ENCODE results near the gene DTX1.
A peak's percentile ranks its signal among the peaks of the same experiment; 100 is the strongest.

Gene DTX1

DNA sequence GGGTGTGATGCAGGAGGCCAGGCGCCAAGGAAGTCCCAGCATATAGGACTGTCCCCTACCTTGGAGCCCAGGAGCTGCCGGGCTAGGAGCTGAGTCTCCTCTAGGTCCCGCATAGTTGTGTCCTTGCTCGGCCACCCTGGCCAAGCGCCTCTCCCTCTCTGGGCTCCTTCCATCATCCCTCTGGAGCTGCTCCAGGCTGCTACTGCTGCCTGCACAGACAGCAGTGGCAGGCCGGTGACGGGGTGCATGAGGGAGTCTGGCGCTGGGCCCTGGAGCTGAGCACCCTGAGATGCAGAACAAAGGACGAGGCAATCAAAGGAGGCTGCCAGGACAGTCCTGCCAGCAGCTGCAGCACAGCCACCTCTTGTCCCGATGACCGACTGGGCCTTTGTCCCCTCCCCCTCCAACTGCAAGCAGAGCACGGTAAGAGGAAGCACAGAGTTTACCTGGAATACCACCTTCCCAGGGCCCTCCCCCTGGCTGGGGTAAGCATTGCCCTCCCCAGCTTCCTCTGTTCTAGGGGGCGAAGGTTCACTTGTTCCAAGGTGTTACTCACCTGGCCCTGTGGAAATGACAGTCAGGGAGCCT lies 10.4 kb downstream of the DTX1 start:
- intact Hi-C loops (cut with DNase I): no loop called here
- DNase-seq: peak in 33 of 42 donors; percentile 15 to 74 (median 45)

DNA sequence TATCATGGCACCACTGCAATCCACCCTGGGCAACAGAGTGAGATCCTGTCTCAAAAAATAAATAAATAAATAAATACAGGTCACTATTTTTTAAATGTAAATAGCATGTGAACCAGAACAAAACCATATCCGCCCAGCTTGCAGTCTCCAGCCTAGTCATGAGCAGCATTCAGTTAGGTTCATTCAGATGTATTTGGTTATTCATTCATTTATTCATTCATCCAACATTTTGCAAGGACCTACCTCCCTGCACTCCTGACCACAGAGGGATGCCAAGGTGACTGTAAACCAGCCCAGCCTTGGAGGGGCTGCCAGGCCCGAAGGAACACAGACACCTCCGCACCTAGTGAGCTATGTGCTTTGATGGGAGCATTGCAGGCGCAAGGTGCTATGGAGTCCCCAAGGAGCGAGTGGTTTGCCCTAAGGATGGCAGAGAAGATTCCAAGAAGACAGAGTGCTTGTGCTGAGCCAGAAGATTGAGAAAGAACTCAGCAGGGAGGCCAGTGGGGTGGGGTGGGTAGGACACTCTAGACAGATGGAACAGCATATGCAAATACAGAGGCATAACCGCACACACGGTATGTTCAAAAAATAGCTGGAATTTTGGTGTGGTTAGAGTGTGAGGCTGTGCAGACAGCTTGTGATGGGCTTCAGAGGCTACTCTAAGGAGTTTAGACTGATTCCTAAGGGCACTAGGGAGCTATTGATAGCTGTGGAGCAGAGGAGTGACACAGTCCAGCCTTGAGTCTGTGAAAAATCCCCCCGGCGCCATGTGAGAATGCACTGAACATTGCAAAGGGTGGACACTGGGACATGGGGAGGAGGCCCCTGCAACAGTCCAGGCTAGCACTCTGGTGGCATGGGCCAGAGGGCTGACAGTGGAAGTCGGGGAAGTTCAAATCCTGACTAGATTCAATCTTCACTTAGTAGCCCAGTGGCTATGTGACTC lies 11.7 kb downstream of the DTX1 start:
- intact Hi-C loops (cut with DNase I): no loop called here
- no peak for DNase-seq

DNA sequence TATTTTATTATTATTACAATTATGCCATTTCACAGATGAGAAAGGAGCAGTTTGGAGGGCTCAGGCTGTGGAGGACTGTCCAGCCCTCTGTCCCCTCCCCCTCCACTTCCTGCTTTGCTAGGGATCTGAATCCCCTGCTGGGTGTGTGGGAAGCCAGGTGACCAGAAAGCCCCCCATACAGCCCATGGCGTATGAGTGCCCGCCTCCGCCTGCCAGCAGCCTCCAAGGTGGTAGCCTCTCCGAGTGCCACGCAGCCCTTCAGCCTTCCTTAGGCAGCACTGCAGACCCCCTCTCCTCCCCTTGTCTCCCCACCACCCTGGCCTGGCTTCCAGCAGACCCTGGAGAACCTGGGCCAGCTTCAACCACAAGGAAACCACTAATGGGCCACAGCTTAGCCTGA lies 12.6 kb downstream of the DTX1 start:
- DNase-seq: no peak
- intact Hi-C loops (cut with DNase I): no loop called here

DNA sequence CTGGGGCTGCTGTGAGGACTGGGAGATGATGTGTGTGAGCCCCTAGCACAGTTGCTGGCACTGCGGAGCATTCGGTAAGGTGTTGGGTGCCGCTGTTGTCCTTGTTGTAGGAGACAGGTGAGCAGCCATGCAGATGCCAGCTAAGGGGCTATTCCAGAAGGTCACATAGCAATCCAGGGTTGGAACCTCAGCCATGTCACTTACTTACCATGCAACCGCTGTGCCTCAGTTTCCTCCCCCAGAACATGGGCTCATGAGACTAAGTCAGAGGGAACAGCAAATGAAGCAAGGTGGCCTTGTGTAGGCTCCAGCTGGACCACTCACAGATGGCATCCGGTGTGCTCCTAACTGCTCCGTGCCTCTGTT lies 13.2 kb downstream of the DTX1 start:
- intact Hi-C loops (cut with DNase I): no loop called here
- DNase-seq: no peak

DNA sequence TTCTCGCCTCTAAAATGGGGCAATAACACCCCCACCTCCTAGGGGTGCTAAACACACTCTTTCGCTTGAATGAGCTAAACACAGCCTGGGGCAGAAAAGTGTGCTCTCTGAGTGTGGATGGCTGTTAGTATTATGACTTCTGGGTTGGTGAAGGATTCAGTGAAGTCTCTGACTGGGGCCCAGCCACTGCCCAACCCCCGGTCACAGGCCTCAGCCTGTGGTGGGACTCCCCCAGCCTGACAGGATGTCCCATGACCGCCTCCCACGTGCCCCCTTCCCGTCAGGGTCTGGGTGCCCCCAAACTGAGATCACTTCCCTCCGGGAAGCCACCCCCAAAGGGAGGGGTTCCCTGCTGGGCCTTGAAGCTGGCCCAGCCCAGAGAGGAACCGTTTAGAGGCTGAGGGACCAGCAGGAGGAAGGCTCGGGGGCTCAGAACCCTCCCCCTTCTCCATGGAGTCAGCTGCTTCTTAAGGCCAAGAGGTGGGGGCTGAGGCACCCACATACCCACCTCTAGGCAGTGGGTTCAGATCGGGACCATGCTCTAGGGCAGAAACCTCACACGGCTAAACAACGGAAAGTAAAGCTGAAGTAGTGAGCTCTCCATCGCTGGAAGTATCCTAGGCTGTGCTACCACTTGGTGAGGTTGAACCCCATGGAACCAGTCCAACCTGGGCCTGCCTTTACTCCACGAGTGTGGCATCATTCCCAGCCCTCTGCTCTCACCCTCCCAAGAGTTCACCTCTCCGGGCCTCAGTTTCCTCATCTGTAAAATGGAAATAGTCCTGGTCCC lies 13.8 kb downstream of the DTX1 start:
- DNase-seq: peak in 1 of 42 donors; percentile 10
- intact Hi-C loops (cut with DNase I): no loop called here

DNA sequence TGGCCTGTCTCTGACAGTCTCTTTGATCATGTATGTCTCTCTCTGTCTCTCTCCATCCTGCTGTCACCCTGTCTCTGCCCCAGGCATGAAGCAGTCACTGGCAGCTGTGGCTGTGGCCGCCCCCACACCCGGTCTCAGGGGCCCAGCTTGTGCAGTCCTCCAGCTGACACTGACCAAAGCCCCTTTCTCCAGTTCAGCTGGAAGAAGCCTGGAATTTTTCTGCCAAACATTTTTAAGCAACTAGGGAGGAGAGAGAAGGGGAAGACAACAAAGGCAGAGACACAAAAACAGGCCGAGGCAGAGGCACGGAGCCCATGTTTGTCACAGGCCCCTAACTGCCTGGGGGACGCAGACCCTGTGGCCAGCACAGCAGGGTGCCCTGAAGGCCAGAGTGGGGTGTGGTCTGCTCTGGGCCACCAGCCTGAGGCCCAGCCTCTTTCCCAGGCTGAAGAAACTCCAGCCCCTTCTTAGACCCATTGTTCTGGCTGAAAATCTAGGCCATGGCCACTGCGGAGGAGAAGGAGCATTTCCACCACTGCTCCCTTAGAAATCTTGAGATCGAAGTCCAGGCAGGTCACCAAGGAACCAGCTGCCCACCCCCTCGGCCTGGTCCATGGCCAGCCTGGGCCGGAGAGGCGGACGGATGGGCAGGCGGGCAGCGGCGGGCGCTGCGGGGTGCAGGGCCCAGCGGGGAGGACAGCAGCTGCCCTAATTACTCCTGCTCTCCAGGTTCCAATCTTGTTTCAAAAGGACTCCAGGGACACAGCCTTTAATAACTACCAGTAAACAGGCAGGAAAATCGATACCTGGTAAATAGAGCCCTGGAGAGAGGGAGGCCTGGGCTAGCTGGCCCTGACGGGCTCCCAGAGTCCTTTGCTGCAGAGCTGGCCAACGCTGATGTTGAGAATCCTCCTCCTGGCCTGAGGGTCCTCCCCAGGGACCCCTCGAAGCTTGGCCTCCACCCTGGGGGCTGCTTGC lies 14.9 kb downstream of the DTX1 start:
- peak in 34 of 42 donors; percentile 6 to 79 (median 51) for DNase-seq
- intact Hi-C loops (cut with DNase I): no loop called here

DNA sequence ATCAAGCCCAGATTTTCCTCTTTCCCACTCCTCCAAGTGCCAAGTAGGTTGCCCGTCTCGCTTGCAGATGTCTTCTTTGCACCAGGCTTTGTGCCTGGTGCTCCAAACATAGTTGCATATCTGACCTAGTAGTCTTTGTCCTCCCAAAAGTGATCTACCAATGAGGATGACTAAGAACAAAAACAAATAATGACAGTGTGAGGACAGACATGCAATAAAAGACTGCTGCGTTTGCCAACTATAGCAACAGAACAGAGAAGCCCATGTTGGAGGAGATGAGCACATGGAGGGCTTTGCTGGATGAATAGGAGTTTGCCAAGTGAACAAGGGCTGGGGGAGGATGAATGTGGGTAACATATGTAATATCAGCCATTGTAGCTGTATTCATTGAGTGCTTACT lies 15.6 kb downstream of the DTX1 start:
- intact Hi-C loops (cut with DNase I): no loop called here
- DNase-seq: no peak

DNA sequence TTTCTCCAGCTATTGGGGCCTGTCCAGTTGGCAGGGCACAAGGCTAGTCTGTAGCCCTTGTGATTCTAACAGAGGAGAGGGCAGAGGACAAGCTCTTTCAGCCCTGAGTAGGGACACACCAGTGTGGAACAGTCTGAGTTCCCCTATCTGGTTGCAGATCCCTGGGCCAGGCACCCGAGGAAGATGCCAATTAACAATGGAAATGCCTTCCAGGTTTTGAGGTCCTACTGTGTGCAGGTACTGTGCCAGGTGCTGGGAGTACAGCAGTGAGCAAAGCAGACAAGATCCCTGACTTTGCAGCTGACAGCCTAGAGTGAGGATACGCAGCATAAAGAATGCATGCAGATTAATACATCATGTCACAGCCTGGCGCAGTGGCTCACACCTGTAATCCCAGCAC lies 17.1 kb downstream of the DTX1 start:
- DNase-seq: no peak
- intact Hi-C loops (cut with DNase I): no loop called here

DNA sequence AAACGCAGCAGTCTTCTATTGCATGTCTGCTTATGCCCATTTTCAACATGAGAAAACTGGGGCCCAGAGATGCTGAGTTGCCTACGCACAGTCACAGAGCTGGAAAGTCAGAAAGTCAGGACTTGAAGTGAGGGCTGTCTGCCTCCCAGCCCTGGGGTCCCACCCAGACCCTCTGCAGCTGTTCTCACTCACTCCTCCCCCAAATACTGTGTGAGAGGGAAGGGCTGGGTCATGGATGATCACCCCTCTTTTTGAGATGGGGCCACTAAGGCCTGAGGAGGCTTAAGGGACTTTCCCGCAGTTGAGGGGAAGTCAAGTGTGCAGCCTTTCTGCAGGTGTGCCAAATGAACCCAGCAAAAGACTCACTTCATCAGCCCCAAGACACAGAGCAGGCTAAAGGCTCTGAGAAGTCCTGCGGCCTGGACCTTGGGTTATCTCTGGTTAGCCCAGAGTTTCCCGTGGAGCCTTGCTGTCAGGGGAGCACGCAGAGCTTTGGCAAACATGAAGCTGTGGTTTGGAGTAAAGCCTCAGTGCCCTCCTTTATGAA lies 18.7 kb downstream of the DTX1 start:
- intact Hi-C loops (cut with DNase I): no loop called here
- no peak for DNase-seq

DNA sequence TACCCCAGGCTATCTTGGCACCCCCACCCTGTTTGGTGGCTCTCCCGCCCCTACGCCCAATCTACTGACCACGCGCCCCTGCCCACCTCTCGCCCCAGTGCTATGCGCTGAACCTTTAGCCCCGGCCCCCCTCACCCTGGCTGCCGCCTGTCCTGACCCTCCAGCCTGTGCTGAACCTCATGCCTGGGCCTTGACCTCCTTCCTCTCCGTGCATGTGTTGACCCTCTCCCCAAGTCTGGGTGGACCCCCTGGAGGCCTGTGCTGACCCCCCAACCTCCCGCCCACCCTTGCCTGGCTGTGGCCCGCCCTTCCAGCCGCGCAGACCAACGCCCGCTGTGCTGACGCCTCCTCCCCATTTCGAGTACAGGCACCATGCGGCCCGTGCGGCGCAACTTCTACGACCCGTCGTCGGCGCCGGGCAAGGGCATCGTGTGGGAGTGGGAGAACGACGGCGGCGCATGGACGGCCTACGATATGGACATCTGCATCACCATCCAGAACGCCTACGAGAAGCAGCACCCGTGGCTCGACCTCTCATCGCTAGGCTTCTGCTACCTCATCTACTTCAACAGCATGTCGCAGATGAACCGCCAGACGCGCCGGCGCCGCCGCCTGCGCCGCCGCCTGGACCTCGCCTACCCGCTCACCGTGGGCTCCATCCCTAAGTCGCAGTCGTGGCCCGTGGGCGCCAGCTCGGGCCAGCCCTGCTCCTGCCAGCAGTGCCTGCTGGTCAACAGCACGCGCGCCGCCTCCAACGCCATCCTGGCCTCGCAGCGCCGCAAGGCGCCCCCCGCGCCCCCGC lies 20.7 kb downstream of the DTX1 start:
- DNase-seq: no peak
- intact Hi-C loops (cut with DNase I): no loop called here

DNA sequence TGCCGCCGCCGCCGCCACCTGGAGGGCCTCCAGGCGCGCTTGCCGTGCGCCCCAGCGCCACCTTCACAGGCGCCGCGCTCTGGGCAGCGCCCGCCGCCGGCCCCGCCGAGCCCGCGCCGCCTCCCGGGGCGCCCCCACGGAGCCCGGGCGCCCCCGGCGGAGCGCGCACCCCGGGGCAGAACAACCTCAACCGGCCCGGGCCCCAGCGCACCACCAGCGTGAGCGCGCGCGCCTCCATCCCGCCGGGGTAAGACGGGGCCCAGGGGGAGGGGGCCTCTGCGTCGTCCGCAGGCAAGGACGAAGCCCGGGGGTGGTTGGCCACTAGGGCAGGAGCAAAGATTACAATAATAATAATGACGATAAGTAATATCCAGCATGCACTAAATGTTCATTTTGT lies 21.3 kb downstream of the DTX1 start:
- intact Hi-C loops (cut with DNase I): no loop called here
- no peak for DNase-seq

DNA sequence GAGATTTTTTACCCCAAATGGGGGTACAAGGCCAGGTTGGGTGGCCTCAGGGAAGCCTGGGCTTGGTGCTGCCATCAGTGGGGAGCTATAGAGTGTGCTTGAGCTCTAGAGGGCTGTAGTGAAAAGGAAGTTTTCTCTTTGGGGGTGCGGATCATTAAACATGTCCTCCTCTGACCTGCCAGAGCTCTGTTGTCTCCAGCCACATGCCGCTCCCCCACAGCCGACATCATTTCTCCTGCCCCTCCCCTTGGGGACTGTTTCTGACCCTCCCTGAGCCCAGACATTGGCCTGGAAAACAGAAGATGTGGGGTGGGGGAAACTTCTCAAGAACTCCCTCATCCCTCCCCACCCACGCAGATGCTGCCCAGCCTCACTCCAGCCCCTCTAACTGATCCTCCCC lies 25.3 kb downstream of the DTX1 start:
- no peak for DNase-seq

DNA sequence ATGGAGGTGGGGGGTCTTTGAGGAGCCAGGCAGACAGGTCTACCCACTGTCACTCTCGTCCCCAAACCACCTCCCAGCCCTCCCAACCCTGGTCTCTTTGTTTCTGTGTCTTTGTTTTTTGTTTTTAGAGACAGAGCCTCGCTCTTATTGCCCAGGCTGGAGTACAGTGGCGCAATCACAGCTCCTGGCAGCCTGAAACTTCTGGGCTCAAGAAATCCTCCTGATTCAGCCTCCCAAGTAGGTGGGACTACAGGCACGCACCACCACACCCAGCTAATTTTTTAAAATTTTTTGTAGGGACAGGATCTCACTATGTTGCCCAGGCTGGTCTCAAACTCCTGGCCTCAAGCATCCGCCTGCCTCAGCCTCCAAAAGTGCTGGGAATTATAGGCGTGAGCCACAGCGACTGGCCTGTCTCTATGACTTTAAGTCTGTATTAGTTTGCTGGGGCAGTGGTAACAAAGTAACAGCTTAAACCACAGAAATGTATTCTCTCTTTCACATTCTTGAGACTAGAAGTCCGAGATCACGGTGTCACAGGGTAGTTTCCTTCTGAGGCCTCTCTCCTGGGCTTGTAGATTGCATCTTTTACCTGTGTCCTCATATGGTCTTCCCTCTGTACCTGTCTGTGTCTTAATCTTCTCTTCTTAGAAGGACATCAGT lies 26.1 kb downstream of the DTX1 start:
- intact Hi-C loops (cut with DNase I): no loop called here
- no peak for DNase-seq

More for the DNA sequence above, 25.3 kb downstream of the DTX1 start:
- intact Hi-C loops (cut with DNase I): no loop called here

DNA sequence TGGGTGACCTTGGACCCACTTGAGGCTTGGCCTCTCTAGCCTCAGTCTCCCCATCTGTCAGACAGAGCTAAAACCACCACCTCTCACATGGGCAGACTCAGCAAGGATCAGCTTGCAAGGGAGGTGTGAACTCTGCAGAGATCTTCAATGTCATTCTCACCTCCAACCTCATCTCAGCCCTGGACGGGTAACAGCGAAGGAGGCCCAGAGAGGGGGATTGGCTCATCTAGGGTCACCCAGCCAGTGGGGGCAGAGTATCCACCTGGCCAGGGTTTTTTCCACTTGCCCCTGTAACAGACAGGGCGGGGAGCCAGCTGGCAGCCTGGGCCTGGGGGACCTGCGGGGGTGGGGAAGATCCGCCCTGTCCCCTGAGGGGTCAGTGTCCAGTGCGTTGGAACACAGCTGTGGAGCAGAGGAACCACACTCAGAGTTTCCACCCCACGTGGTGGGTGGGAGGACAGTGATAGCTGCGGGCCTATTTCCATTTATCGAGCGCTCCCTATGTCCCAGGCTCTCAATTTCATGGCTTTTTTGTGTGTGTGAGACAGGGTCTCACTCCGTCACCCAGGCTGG lies 27.4 kb downstream of the DTX1 start:
- no peak for DNase-seq
- intact Hi-C loops (cut with DNase I): no loop called here

DNA sequence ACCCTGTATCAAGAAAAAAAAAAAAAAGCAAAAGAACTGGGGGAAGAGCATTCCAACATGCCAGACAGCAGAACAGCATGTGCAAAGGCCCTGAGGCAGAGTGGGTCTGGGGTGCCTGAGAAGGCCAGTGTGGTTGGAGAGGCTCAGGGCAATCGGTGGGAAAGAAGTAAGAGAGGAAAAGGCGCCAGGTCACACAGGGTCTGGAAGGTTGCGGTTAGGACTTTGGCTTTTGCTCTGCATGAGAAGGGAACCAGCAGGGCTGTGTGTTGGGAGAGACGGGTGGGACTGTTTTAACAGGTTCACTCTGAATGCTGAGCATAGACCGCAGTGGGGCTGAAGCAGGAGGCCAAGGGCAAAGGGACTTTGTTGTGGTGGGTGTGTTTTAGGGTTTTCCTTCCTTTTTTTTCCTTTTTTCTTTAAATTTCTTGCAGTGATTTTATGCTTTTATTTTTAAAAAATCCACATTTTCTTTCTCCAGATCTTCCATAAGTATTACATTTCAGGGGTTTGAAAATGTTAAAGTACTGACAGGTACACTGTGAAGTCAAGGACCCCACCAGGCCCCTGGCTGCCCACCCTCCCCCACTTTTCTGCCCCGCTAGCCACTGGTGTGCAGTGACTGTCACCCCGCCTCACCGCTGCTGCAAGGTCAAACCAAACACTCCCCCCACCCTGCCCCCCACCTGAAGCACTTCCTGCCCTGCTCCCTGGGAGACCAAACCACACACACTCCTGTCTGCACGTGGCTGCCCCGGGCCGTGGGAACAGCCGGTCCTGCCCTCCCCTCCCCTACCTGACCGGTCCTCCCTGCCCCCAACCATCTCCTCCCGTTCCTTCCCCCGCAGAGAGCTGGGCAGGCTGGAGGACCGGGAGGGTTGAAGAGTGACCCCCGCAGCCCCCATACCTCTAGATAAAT lies 30.0 kb downstream of the DTX1 start:
- intact Hi-C loops (cut with DNase I): no loop called here
- DNase-seq: no peak

DNA sequence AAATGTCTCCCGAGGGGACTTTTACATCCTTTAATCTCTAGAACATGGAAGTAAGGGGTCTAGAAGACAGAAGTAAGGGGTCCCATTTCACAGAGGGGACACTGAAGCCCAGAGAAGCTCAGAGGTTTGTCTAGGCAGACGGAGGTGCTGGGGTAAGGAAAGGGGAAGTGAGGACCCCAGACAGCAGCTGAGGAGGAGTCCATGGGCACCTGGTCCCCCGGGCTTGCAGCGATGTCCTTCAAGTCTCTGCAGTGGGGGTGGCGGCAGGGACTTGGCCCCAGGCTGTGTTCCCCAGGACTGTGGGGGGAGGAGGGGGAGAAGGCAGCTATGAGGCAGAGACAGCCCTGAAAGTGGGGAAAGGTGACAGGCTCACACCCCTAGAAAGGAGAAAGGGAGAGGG lies 30.7 kb downstream of the DTX1 start:
- DNase-seq: no peak
- intact Hi-C loops (cut with DNase I): no loop called here
